ENCODE data around the gene ADAMTSL4. TPM values are rescaled to one million over a fixed set of nuclear protein-coding genes. Genes with fewer than 3 reads are reported as not detected.

Gene ADAMTSL4
- total and polyA plus RNA-seq, 2 of the 8 experiments (the other 6 are each of a cell fraction or from before 2014, with no cell fraction given), result 4.2 to 5.4 TPM

DNA sequence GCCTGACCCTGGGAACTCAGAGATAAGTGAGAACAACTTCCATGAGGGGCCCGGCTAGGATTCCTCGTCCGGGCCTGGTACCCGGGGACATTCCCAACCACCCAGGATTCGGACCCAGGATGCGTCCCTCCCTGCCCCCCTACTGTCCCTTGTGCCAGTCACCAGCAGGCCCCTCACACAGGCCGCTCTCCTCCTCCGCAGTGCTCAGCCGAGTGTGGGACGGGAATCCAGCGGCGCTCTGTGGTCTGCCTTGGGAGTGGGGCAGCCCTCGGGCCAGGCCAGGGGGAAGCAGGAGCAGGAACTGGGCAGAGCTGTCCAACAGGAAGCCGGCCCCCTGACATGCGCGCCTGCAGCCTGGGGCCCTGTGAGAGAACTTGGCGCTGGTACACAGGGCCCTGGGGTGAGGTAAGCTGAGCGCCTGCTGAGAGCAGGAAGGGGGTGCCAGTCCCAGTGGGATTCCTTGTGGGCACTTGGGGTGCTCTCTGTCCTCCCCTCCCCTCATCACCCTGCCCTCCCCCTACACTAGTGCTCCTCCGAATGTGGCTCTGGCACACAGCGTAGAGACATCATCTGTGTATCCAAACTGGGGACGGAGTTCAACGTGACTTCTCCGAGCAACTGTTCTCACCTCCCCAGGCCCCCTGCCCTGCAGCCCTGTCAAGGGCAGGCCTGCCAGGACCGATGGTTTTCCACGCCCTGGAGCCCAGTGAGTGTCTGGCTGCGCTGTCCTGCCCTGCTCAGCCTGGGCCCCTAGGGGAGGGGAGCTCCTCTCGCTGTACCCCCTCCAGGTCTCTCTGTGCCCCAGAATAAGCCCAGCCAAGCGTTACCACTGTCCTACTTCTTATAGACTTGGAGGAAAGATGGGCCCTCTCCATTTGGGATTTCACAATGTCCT is 9.8 kb downstream of the ADAMTSL4 start:
- Histone ChIP-seq H3K4me2 (ENCODE audit: insufficient read depth in 1 of 2, low read depth in 2 of 2, low read length in 2 of 2) (no peak overlapping the region), H3K23me2 (ENCODE audit: low read depth, low read length) (peaks cover 7% of the 10 kb centered on the region), H3K23ac (ENCODE audit: insufficient read length) (no peak overlapping the region), H4K91ac (replicated peaks; ENCODE audit: insufficient read length, low read length) (no peak overlapping the region), H4K8ac (ENCODE audit: extremely low read depth, insufficient read depth, low read length) (no peak overlapping the region), H3K18ac (ENCODE audit: extremely low read depth, low read length) (no peak overlapping the region), H2BK20ac (ENCODE audit: low read length) (no peak overlapping the region), H3K56ac (replicated peaks; ENCODE audit: insufficient read length, low read depth, low read length) (no peak overlapping the region), H2AK5ac (ENCODE audit: low read depth, low read length) (no peak overlapping the region), H4K20me1 (replicated peaks in 1 of 2; ENCODE audit: control insufficient read depth in 1 of 2, insufficient read depth in 2 of 2, low read length in 2 of 2) (peaks cover 0 to 6% of the 10 kb centered on the region in 2 experiments), H2AFZ (ENCODE audit: low read length) (no peak overlapping the region), H2BK5ac (ENCODE audit: low read depth, low read length) (no peak overlapping the region), H3K14ac (ENCODE audit: insufficient read length) (no peak overlapping the region), H2BK12ac (ENCODE audit: low read depth, low read length) (peak overlapping the region; percentile 64; the same call in 1 of the 2 replicates), H3K9me3 (ENCODE audit: insufficient read depth in 2 of 2, low read depth in 1 of 2, low read length in 1 of 2) (no peaks in the 10 kb centered on the region), H4K5ac (ENCODE audit: insufficient read length, low read depth, low read length) (no peak overlapping the region), H3K79me1 (ENCODE audit: low read depth, low read length) (0 out of 2 replicates have a peak, but pooled peaks cover 3% of the 10 kb centered on the region), H3K27me3 (replicated peaks in 1 of 4; ENCODE audit: control insufficient read depth in 3 of 4, extremely low read depth in 1 of 4, insufficient read depth in 3 of 4, low read length in 3 of 4) (no peaks in the 10 kb centered on the region), H2BK15ac (ENCODE audit: low read length) (no peak overlapping the region), H3K36me3 (ENCODE audit: control insufficient read depth in 2 of 4, insufficient read depth in 4 of 4, low read length in 3 of 4) (peaks cover 0 to 4% (median 2%) of the 10 kb centered on the region in 4 experiments; a peak in 2 of 8 replicates), H3K9ac (replicated peaks in 1 of 4; ENCODE audit: extremely low read depth in 1 of 4, low read depth in 3 of 4, low read length in 3 of 4) (no peak overlapping the region), H3K79me2 (ENCODE audit: control insufficient read depth in 1 of 2, insufficient read depth in 2 of 2, low read length in 2 of 2) (peaks cover 0 to 17% of the 10 kb centered on the region in 2 experiments; a peak in 2 of 4 replicates), H3K4ac (replicated peaks; ENCODE audit: insufficient read length, low read depth, low read length) (no peak overlapping the region), H2BK120ac (replicated peaks; ENCODE audit: low read depth, low read length) (no peak overlapping the region), H3K27ac (ENCODE audit: low read depth, low read length) (no peak overlapping the region), H3K4me3 (ENCODE audit: extremely low read depth in 1 of 4, insufficient read depth in 2 of 4, low read depth in 3 of 4, low read length in 4 of 4) (no peak overlapping the region), H3K4me1 (replicated peaks in 1 of 4; ENCODE audit: control insufficient read depth in 3 of 4, insufficient read depth in 4 of 4, low read length in 3 of 4) (peaks cover 11 to 22% (median 18%) of the 10 kb centered on the region in 4 experiments)
- ChIA-PET CTCF (ENCODE audit: partially characterized antibody) (interaction anchor here (0.6 to 13.7 kb wide), 24 partner anchors 9 to 231 kb away, joined by 3 to 210 read pairs (median 5); partner anchors contain the start of genes ADAMTSL4, FALEC, GOLPH3L and MCL1), POLR2A (ENCODE audit: partially characterized antibody) (interaction anchor here (1.0 to 43.7 kb wide), 6 partner anchors 8 to 415 kb away, joined by 3 to 1380 read pairs (median 42); partner anchors contain the start of genes ADAMTSL4, ENSA, FALEC and MCL1)
- WGBS, 2 experiments (ENCODE audit: extremely low coverage in 1 of 2, insufficient coverage in 1 of 2, insufficient read length in 1 of 2, insufficient replicate concordance in 2 of 2, low coverage in 1 of 2, low lambda C conversion rate in 2 of 2, missing lambda C conversion rate in 1 of 2), result 94% methylated on average over 24 of the region's 28 CpGs; no CpG with 5 or more reads in 1 of the 2 experiments
- no peak for DNase-seq (ENCODE audit: low read depth in 1 of 2, low spot score in 2 of 2)
- no peak for FAIRE-seq
- no peak for TF ChIP-seq TAF1 (IDR thresholded peaks at IDR 0.05; ENCODE audit: low read depth, low read length)
- TF ChIP-seq POLR2AphosphoS5 (IDR thresholded peaks at IDR 0.05; ENCODE audit: low read depth, low read length), result no peak
- TF ChIP-seq MAFK (IDR thresholded peaks at IDR 0.05; ENCODE audit: low read depth, low read length), result no peak
- no peak for TF ChIP-seq BRCA1 (IDR thresholded peaks at IDR 0.05; ENCODE audit: low read depth, low read length)
- no peak for TF ChIP-seq CHD1 (IDR thresholded peaks at IDR 0.05; ENCODE audit: low read depth, low read length)
- no peak for TF ChIP-seq RNF2 (IDR thresholded peaks at IDR 0.05; ENCODE audit: borderline replicate concordance, low read depth, low read length, missing control alignments, poor library complexity, severe bottlenecking)
- no peak for TF ChIP-seq RBBP5 (IDR thresholded peaks at IDR 0.05; ENCODE audit: borderline replicate concordance, low read depth, low read length)
- TF ChIP-seq GTF2F1 (IDR thresholded peaks at IDR 0.05; ENCODE audit: borderline replicate concordance, low read depth, low read length), result no peak
- no peak for TF ChIP-seq HDAC2 (IDR thresholded peaks at IDR 0.05; ENCODE audit: borderline replicate concordance in 1 of 2, low read depth in 2 of 2, low read length in 2 of 2)
- TF ChIP-seq TAF7 (optimal IDR thresholded peaks at IDR 0.05; ENCODE audit: borderline replicate concordance, low read depth, low read length), result no peak
- TF ChIP-seq SP2 (IDR thresholded peaks at IDR 0.05; ENCODE audit: low read length), result no peak
